ENCODE results near the gene QSOX2. TPM values are rescaled to one million over a fixed set of nuclear protein-coding genes. Genes with fewer than 3 reads are reported as not detected.
A peak's percentile ranks its signal among the peaks of the same experiment; 100 is the strongest.

The QSOX2 gene
- total RNA-seq, 1 experiment from 2014 or later = 20.1 TPM

DNA sequence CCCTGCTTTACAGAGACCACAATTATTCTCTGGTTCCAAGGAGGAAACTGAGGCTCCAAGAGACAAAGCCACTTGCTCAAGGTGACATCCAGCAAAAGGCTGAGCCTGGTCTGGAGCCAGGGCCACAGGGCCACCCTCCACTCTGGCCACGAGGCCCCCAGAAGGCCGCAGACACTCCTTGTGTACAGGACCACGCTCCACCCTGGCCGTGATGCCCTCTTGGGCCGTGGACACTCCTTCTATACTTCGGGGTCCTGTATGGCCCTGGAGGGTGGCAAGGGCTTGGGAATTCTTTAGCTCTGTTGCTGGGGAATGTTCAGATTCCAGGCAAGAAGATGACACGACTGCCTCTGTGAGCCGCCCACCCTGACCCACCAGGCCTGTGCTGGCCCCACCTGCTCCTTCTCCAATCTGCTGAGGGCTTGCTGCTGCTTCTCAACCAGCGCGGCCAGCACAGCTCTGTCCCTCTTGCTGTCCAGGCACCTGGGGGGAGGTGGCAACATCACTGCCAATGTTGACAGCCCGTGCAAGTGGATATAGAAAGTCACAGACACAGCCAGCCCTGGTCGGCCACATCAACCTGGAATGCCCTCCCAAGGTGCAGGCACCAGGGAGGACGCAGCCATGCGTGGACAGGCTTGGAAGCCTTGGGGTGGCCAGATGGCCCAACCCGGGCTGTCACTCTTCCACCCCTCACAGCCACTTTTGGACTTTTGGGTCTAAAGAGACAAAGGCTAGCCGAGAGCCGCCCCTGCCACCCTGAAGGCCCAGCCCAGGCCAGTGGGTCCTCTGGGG lies 20.1 kb upstream of the QSOX2 start:
- no peak for DNase-seq (ENCODE audit: low read depth)

DNA sequence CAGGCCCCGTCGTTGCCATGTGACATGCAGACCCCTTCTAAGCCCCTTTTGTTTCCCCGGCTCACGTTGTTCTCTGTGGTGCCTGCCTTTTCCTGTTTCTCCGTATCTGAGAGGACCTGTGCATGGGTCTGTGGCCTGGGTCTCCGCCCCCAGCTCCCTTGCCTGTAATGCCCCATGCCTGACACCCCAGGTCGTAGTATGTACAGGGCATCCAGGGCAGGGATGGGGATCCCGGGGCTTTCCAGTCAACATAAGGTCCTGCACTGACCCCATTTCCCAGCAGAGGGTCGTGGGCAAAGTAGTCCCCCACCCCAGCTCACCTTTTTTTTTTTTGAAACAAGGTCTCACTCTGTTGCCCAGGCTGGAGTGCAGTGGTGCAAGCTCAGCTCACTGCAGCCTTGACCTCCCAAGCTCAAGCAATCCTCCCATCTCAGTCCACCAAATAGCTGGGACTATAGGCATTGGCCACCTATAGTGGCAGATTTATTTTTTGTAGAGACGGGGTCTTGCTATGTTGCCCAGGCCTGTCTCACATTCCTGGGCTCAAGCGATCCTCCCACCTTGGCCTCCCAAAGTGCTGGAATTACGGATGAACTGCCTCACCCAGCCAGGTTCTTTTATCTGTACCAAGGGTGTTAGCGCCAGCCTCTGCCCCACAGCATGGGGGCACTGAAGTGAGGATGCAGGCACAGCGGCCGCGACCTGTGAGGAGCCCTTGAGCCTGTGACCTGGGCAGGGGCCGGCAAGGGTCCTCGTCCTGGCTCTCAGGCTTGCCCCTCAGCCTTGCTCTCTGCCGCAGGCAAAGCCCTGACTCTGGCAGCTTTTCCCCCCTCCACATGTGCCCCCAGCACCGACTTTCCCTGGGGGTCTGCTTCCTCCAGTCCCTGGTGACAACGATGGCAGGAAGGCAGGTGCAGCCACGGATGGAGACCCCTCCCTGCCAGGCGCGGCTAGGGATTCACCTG lies 19.1 kb upstream of the QSOX2 start:
- no peak for DNase-seq (ENCODE audit: low read depth)

DNA sequence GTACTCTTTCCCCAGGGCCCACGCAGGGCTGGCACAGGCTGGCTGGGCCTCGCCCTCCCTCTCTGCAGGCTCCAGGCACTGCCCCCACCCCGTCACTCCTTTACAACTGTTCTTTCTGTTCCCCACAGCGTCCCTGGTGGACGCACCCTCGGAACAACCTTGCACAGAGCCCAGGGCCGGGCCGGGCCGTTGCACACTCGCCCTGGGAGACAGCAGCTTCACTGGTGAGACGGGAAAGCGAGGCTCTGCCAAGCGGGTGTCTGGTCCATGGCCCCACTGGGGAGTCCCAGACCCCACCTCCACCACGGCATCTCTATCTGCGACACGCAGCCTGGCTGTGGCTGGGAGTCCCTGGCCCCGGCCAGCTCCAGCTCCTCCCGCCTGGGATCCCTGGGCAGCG lies 18.4 kb upstream of the QSOX2 start:
- no peak for DNase-seq (ENCODE audit: low read depth)

DNA sequence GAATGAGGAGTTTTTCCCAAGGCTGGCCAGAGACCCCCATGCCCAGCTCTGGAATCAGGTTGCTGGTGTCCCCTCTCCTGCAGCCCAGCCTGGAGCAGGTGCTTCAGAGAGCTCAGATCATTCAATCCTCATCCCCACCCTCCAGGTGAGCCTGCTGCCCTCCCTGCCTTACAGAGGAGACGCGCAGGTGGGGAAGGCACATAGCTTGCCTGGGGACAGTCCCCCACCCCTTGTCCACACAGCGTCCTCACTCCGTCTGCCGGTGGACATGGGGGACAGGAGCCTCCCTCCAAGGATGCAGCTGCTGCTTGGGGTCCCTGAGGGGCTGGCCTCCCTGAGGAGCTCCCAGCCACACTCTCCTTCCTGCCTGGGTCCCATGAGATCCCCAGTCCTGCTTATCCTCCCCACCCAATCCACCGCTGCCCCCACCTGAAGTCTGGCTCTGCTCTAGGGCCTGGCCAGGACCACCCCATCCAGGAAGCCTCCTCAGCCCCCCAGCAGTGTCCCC lies 17.1 kb upstream of the QSOX2 start:
- DNase-seq (ENCODE audit: low read depth) = no peak

DNA sequence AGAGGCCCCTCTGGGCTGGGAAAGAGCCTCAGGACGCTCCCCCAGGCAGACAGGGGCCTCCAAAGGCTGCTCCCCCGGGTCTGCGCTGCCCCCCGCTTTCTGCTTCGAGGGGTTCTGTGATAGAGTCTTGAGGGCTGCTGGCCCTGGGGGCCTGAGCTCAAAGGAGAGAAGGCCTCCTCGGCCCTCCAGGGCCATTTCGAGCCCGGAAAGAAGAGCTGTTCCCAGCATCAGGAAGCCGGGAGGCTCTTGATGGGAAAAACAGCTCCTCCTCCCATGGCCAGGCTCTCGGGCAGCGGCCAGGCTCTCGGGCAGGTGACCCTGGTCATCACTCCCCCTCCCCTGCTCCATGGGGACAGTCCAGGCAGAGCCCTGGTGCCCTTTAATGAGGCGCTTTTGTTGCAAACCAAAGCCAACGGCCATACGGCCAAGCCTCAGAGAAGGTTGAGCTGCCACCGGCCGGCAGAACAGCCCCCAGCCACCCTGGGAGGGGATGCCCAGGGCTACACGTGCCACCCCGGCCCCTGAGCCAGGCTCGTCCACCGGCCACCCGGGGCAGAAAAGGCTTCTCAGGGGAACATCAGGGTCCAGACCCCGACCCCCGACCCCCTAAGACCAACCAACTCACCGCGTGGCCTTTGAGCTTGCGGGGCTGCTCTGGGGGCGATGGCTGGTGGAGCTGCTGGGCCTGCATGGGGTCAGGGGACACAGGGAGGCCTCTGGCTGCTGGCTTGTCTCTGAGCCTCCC lies 16.2 kb upstream of the QSOX2 start:
- DNase-seq (ENCODE audit: low read depth) = no peak

DNA sequence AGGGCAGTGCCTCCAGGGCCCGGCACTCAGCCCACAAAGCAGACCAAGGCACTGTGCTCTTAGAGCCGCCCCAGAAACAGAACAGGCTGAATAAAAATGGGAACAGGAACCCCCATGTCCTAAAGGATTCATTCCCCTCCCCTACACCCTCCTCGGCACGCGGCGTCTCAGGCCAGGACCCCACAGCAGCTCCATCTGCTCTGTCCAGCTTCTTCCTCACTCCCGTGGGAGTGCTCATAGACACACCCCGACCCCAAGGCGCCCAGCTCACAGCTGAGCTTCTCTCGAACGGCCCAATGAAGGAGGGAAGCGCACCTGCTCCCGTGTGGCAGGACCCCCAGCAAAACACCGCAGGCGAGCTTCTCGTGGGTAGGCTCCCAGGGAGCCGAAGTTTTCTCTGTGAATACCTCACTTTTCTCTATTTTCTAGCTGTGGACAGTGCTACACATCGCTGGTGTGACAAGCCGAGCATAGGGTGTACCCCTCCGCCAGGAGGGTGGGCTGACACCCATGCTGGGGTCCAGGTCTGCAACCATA lies 15.4 kb upstream of the QSOX2 start:
- DNase-seq (ENCODE audit: low read depth) = no peak

DNA sequence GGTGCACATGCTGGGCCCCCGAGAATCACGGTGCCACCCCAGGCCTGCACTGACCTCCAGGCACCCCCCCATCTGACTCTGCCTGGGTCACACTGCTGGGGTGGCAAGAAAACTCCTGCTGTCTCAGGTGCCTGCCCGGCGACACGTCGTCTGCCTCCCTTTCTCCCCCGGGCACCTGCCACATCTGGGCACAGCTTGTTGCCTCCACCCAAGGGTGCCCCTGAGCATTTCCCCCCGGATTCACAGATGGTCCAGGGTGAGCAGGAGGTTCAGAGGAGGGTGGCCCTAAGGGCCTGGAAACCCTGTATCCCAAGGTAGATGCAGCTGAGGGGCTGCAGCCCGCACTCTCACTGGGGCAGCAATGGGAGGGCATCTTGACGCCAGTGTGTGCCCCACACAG lies 14.9 kb upstream of the QSOX2 start:
- DNase-seq (ENCODE audit: low read depth) = no peak

DNA sequence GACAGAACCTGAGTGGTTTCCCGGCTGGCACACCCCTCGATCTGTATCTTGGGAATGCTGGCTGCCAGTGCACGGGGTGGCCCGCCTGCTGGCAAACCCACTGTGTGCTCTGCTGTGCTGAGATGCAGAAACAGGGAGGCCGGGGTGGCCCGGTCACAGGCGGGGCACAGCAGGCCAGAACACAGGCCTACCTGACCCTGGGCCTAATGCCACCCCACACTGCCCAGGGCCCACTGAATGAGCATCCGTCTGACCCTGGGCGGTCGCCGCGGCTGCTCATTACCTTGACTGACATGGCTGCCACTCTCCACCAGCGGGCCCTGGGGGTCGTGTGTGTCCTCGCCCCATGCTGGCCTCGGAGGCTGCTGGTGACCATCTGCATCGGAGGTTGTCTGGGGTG lies 14.2 kb upstream of the QSOX2 start:
- DNase-seq (ENCODE audit: low read depth) = no peak

DNA sequence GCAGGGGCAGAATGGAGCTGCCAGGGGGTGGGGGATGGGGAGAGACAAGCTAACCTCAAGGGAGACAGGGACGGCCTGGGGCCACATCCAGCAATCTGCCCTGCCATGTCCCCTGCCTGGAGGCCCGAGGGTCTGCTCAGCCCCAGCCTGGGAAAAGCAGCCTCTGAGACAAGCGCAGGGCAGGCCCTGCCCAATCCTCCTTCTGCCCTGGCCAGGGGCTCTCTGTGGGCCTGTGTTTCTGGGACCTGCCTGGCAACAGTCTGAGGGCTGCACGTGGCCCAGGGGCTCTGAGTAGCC lies 13.9 kb upstream of the QSOX2 start:
- DNase-seq (ENCODE audit: low read depth) = no peak

DNA sequence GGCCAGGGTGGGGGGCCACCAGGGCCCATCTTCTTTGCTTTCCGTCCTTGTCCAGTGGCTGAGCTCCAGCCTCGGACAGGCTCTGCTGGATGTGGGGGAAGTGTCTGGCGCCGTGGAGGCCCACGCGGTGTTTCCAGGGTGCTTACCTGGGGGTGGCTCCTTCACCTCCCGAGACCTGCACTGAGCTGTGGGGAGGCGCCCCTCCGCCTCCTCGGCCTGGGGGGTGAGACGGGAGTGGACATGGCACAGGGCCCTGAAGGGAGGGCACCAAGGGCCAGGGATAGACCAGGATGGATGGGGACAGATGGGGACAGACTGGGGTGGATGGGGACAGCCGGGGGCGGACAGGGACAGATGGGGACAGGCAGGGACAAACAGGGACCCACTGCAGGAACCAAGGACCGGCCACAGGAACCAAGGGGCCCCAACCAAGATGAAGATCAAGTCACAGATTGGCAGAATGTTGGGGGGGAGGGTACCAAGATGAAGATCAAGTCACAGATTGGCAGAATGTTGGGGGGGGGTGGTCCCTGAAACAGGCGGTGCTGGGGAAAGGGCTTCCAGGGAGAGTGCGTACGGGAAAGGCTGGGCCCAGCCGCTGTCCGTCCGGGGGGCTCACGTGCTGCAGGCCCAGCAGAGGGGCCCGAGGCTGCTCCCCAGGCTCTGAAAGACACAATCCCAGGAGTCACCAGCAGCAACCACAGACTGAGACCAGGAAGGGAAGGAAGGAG lies 13.3 kb upstream of the QSOX2 start:
- DNase-seq (ENCODE audit: low read depth) = no peak

DNA sequence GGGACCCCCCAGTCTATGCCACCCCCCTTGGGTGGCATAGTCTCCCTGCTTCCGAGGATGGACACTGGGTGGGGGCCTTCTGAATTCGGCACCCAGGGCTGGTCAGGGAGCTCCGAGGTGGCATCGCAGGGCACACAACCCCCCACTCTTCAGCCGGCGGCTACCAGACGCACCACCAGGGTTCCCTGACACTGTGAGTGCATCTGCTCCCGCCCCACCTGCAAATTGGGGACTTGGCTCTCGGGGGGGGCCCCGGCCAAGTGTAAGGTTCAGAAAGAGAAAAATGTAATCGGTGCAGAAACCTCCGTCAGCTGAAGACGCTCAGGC lies 12.7 kb upstream of the QSOX2 start:
- no peak for DNase-seq (ENCODE audit: low read depth)

DNA sequence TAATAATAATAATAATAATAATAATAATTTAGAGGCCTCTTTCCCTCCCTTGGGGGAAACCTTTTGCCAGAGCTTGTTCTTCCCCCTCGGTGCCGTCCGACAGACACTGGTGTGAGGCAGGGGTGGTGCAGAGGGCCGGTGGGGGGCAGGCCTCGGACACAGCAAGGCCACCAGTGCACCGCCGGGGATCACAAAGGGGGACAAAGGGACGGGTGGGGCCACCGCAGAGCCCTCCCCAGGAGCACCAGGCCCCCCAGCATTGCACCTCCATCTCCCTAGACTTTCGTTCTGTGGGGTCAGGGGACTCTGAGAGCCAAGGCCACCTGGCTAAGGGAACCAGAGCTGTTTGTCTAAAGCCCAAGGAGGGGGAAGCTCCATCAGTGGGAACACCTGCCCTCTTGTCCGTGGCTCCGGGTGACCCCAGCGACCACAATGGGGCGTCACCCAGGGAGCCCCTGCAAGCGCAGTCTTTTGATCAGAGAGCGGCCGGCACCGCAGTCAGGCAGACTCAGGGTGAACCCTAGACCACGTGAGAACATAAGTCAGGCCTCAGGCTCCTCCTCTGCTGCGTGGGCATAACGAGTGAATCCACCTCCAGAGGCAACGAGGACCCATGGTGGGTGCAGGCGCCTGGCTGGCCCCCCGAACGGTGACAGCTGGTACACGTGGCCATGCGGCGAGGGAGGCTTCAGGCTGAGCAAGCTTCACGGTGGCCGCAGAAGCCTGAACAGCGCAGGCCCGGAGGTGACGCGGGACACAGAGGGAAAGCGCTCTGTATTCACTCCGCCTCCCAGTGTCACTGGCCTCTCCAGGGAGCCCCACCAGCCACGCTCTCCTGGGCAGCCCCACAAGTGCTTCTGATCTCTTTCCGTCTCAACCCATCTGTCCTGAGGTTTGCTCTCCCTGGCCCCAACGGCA lies 12.0 kb upstream of the QSOX2 start:
- no peak for DNase-seq (ENCODE audit: low read depth)

DNA sequence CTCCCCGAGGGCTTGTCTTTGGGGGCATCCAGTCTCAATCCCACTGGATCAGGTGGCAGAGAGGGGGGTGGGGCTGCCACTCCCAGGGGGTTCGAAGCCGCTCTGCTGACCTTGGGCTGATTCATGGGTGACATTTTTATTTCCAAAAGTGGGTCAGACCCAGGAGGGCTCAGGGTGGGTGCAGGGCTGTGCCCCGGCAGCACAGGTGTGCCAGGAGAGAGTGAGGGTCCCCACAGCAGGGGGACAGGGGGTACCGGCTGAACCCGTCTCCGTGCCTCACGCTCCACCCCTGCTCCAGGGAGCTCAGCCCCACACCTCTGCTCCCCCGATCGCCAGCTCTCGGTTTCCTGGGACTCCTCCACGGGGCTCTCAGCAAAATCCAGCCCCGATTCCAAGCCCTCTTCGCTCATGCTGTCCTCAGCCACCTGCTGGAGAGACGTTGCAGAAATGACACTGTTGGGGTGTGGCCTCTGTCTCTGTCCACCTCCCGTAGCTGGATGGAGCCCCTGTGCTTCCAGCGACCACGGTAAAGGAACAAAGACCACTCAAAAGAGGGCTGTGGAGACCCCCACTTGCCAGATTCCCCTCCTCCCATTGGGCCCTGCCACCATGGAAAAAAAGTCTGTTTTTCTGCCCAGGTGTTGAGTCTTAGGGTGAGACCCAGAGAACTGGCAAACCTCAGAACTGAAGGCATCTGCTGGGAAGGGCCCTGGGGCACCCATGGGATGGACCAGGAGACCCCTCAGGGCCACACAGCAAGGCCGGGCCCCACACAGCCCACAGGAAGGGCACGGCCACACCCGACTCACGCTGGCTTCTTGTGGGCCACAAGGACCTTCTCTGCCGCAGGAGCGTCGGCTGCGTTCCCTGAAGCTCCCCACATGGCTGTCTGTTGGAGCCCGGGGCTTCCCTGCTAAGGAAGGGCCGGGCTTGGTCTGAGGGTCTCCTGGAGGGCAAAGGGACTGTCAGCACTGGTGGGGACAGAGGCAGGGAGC lies 10.6 kb upstream of the QSOX2 start:
- DNase-seq (ENCODE audit: low read depth) = no peak

DNA sequence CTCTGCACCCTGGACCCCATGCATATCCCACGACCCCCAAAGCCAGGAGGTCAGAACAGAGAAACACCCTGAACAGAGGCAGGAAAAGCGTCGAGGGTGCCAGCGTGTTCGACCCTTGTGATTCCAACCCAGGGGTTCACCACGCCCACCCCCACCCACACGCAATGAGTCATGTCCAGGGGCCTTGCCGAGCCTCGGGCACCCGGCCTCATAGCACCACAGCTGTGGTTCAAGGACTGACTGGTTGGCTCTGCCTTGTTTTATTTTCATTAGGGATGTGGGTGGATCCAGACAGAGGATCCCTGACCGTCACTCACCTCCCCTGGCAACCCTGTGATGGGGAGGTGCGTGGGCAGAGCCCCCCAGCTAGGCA lies 9.5 kb upstream of the QSOX2 start:
- DNase-seq (ENCODE audit: low read depth) = peak; percentile 68

DNA sequence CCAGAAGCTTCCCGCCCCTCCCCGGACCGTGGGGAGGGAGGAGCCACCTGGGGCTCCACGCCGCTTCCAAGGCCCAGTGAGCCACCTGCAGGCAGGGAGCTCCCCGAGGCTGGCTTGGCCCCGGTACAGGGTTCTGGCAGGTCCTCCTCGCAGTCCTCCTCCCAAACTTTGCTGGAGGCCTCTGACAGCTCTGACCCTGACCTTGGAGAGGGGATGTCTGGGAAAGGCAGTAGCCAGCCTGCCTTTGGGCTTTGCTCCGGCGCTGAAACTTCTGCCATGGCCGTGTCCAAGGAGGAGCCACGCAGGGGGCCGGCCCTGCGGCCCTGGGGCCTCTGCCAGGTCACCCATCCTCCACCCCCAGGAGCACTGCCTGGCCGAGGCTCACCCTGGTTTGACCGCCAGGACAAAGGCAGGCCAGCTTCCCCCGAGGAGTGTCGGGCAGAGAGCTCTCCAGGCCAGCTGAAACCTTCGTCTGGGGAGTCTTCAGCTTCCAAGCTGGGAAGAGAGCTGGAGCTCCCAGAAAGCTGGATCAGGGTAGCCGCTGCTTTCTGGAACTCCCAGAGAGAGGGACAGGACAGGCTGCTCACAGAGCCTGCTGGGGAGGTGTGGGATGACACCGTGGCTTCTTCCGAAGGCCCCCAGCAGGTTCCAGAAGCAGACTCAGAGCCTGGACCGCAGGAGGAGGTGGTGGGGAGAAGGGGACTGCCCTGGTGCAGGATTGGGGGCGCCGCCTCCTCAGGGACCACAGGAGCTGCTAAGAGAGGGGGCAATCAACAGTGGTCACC lies 9.0 kb upstream of the QSOX2 start:
- peak; percentile 27 for DNase-seq (ENCODE audit: low read depth)

DNA sequence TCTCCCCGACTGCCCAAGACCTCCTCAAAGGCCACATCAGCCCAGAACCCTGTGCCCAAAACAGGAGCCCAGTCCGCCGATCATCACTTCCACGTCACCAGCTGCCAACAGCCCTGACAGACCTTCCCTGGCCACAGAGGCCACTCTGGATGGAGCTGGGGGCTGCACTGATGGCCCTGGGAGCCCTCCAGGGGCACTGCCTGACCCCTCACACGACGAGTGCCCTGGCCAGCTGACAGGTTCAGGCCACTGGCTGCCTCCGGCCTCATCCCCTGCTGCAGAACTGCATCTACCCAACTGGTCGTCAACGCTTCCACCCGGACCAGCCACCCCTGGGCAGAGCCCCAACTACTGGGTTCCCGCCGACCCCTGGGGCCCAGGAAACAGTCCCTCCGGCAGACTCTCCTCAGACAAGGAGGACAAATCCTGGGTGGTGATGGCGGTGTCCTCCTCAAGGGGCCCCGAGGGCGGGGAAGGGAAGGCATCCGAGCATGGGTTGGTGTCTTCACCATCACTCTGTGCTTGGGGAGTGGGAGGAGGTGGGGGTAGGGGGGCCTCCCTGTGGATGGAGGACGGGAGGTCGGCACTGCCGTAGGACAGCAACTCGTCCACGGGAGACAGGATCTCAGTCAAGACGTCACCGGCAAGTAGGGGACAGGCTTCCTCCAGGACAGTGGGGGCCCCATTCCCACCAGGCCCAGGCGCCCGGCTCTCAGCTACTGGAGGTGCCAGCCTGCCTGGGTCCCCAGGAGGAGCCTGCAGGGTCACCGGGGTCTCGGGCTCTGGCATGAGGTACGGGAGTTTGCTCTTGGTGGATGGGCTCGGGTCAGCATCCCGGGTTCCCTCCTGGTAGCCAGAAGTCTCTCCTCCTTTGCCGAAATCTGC lies 7.9 kb upstream of the QSOX2 start:
- no peak for DNase-seq (ENCODE audit: low read depth)

DNA sequence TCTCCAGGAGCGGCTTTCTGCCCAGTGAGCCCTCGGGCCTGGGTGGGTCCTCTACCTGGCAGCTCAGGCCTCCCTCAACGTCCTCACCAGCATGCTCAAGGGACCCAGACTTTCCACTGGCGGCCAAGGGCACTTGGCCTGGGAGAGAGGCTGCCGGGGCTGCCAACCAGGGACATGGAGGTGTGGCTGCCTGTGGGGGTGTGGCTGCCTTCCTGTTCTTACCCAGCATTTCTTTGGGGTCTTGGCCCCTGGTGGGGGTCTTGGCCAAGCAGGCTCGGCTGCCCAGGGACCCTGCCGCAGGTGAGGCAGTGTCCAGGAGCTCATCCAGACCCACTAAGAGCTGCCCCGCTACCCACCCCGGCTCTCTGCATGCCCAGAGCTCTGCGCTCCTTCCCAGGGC lies 7.2 kb upstream of the QSOX2 start:
- no peak for DNase-seq (ENCODE audit: low read depth)

Measured in M059J (cell line).